NT2/D1 (cell line): ENCODE measurements around the gene TAS2R1.

Source experiments
- DNase-seq: peaks from one replicate; pipeline ENCODE4 v3.0.0-alpha.2; 2011; ENCODE audit warnings: low read depth, low spot score
- H3K27me3 ChIP-seq: 2 replicates; pipeline ENCODE4 v1.6.0; 2011; ENCODE audit warnings: mild to moderate bottlenecking; ENCODE audit not compliant: insufficient read length, insufficient read depth
- H3K36me3 ChIP-seq: 2 replicates; pipeline ENCODE4 v1.6.1; 2011; ENCODE audit warnings: mild to moderate bottlenecking, low read length, mixed read lengths; ENCODE audit not compliant: insufficient read depth, insufficient read length
- H3K4me1 ChIP-seq: 2 replicates; pipeline ENCODE4 v1.5.1; 2011; ENCODE audit not compliant: insufficient read depth, insufficient read length
- H3K4me3 ChIP-seq: 2 replicates; pipeline ENCODE4 v1.5.1; 2011; ENCODE audit warnings: low read depth; ENCODE audit not compliant: insufficient read length
- H3K9ac ChIP-seq: 2 replicates; pipeline ENCODE4 v1.6.0; 2011; ENCODE audit warnings: low read depth; ENCODE audit not compliant: insufficient read length
- H3K9me3 ChIP-seq: 2 replicates; pipeline ENCODE4 v1.5.1; 2011; ENCODE audit warnings: mild to moderate bottlenecking, low read length; ENCODE audit not compliant: insufficient read depth
- SUZ12 ChIP-seq: IDR thresholded peaks from 2 replicates; pipeline ENCODE4 v1.6.1; 2011; ENCODE audit not compliant: insufficient read length, insufficient read depth; ENCODE audit errors: extremely low read depth
- YY1 ChIP-seq: IDR thresholded peaks from 2 replicates; pipeline ENCODE4 v1.6.1; 2011; ENCODE audit not compliant: insufficient read length, insufficient read depth
- ZNF274 ChIP-seq: IDR thresholded peaks from 2 replicates; pipeline ENCODE4 v1.6.1; 2011; ENCODE audit warnings: mild to moderate bottlenecking, low read depth, low read length

TAS2R1 gene

GRCh38 chr5:9642621-9643020 lies 12.5 kb upstream of the TAS2R1 start:
- DNase-seq, result no peak
- TF ChIP-seq SUZ12 (no peak), ZNF274 (no peak), YY1 (no peak)
- Histone ChIP-seq H3K9ac (no peak overlapping the region), H3K4me1 (no peaks in the 10 kb centered on the region), H3K9me3 (no peaks in the 10 kb centered on the region), H3K4me3 (no peak overlapping the region), H3K27me3 (no peaks in the 10 kb centered on the region), H3K36me3 (no peaks in the 10 kb centered on the region)

- TF ChIP-seq SUZ12 (no peak), ZNF274 (no peak), YY1 (no peak)
- DNase-seq, result no peak
- Histone ChIP-seq H3K4me3 (no peak overlapping the region), H3K36me3 (no peaks in the 10 kb centered on the region), H3K4me1 (no peaks in the 10 kb centered on the region), H3K27me3 (no peaks in the 10 kb centered on the region), H3K9ac (no peak overlapping the region), H3K9me3 (peaks cover 4% of the 10 kb centered on the region; the same call in 1 of the 2 replicates)
These were observed 11.7 kb upstream of the TAS2R1 start for GRCh38 chr5:9641806-9642355.

- Histone ChIP-seq H3K4me1 (no peaks in the 10 kb centered on the region), H3K9me3 (peaks cover 5% of the 10 kb centered on the region; the same call in 1 of the 2 replicates), H3K27me3 (no peaks in the 10 kb centered on the region), H3K36me3 (no peaks in the 10 kb centered on the region), H3K9ac (no peak overlapping the region), H3K4me3 (no peak overlapping the region)
- DNase-seq, result no peak
- TF ChIP-seq YY1 (no peak), ZNF274 (no peak), SUZ12 (no peak)
These were observed 2.3 kb upstream of the TAS2R1 start for GRCh38 chr5:9632495-9632894.

GRCh38 chr5:9627541-9627940 lies 2.6 kb downstream of the TAS2R1 start:
- H3K9ac ChIP-seq, result no peak overlapping the region
- no peak overlapping the region for H3K4me3 ChIP-seq
- H3K4me1 ChIP-seq, result no peaks in the 10 kb centered on the region
- DNase-seq, result no peak
- H3K9me3 ChIP-seq, result no peaks in the 10 kb centered on the region
- TF ChIP-seq ZNF274 (no peak), SUZ12 (no peak), YY1 (no peak)
- no peaks in the 10 kb centered on the region for H3K36me3 ChIP-seq
- H3K27me3 ChIP-seq, result no peaks in the 10 kb centered on the region

GRCh38 chr5:9626955-9627354 lies 3.2 kb downstream of the TAS2R1 start:
- Histone ChIP-seq H3K27me3 (no peaks in the 10 kb centered on the region), H3K9me3 (no peaks in the 10 kb centered on the region), H3K9ac (no peak overlapping the region), H3K4me3 (no peak overlapping the region), H3K4me1 (no peaks in the 10 kb centered on the region), H3K36me3 (no peaks in the 10 kb centered on the region)
- TF ChIP-seq ZNF274, result no peak
- TF ChIP-seq YY1, result no peak
- TF ChIP-seq SUZ12, result no peak
- no peak for DNase-seq

- Histone ChIP-seq H3K9ac (no peak overlapping the region), H3K4me1 (no peaks in the 10 kb centered on the region), H3K27me3 (no peaks in the 10 kb centered on the region), H3K4me3 (no peak overlapping the region), H3K36me3 (no peaks in the 10 kb centered on the region), H3K9me3 (no peaks in the 10 kb centered on the region)
- no peak for TF ChIP-seq YY1
- no peak for TF ChIP-seq SUZ12
- TF ChIP-seq ZNF274, result no peak
- DNase-seq, result no peak
These were observed 4.4 kb downstream of the TAS2R1 start for GRCh38 chr5:9625731-9626130.

GRCh38 chr5:9625286-9625685 lies 4.9 kb downstream of the TAS2R1 start:
- no peaks in the 10 kb centered on the region for H3K9me3 ChIP-seq
- DNase-seq, result no peak
- TF ChIP-seq SUZ12 (no peak), ZNF274 (no peak), YY1 (no peak)
- no peaks in the 10 kb centered on the region for H3K36me3 ChIP-seq
- no peaks in the 10 kb centered on the region for H3K27me3 ChIP-seq
- H3K4me1 ChIP-seq, result no peaks in the 10 kb centered on the region
- no peak overlapping the region for H3K4me3 ChIP-seq
- H3K9ac ChIP-seq, result no peak overlapping the region
